ENCODE results near the gene SPOCD1. TPM values are rescaled to one million over a fixed set of nuclear protein-coding genes. Genes with fewer than 3 reads are reported as not detected.
A peak's percentile ranks its signal among the peaks of the same experiment; 100 is the strongest.

Gene SPOCD1
- polyA plus RNA-seq, 3 donors = not detected

DNA sequence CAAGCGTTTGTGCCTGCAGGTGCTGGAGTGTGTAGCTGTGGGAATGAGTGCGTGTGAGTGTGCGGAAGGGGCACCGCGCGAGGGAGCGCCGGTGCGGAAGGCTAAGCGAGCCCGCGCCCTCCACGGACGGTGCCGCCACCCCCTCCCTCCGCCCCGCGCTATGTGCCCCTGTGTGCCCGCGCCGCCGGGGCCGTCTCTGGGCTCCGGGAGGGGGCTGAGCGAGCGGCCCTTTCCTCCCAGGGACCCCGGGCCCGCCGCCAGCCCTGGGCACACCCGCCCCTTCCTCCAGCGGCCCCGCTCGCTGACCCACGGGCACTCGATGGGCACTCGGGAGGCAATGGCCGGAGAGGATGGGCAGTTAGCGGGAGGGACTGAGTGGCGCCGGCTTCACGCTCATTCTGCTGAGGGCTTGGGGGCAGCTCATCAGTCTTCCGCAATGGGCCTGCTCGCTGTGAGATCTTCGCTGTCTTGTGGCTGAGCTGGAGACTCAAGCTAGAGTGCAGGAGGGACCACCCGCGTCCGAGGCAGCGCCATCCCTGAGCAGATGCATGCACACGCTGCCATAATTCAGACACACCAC lies 43.1 kb downstream of the SPOCD1 start:
- peaks cover 74 to 89% (median 80%) of the 10 kb centered on the region in 3 donors for H3K27me3 Mint-ChIP-seq (ENCODE audit: low read depth in 3 of 3)
- Histone ChIP-seq H3K36me3 (replicated peaks in 1 of 2; ENCODE audit: control insufficient read depth in 1 of 2, insufficient read depth in 2 of 2, low read length in 2 of 2) (no peaks in the 10 kb centered on the region), H3K9me3 (replicated peaks in 1 of 2; ENCODE audit: control insufficient read depth in 1 of 2, insufficient read depth in 1 of 2, low read length in 2 of 2) (peaks cover 0 to 20% of the 10 kb centered on the region in 2 donors), H3K4me2 (replicated peaks; ENCODE audit: extremely low read depth, low read length, poor library complexity, severe bottlenecking) (no peak overlapping the region), H3K79me2 (ENCODE audit: insufficient read depth, low read length) (no peaks in the 10 kb centered on the region), H2AFZ (ENCODE audit: insufficient read depth, low read depth, low read length, poor library complexity, severe bottlenecking) (no peak overlapping the region), H3K4me3 (replicated peaks in 1 of 3; ENCODE audit: low read depth in 2 of 3, low read length in 3 of 3) (no peak overlapping the region), H3K27ac (ENCODE audit: low read depth in 1 of 2, low read length in 2 of 2) (no peak overlapping the region), H3K9ac (ENCODE audit: insufficient read depth, low read length, poor library complexity, severe bottlenecking) (no peak overlapping the region), H3K4me1 (ENCODE audit: control insufficient read depth in 1 of 2, insufficient read depth in 2 of 2, low read length in 2 of 2) (no peaks in the 10 kb centered on the region), H4K20me1 (ENCODE audit: insufficient read depth, low read length) (no peaks in the 10 kb centered on the region), H3K27me3 (ENCODE audit: control insufficient read depth in 2 of 2, insufficient read depth in 2 of 2, low read length in 2 of 2) (peaks cover 38 to 76% of the 10 kb centered on the region in 2 donors)
- H3K36me3 Mint-ChIP-seq = peaks cover 5 to 9% of the 10 kb centered on the region in 2 donors
- intact Hi-C loops (cut with micrococcal nuclease) = loop anchor here in 1 of 2 donors (2.0 kb wide), 1 partner anchor 52 kb away; no protein-coding TSS in a partner anchor
- peaks cover 0 to 16% (median 9%) of the 10 kb centered on the region in 7 donors for H3K9me3 Mint-ChIP-seq
- DNase-seq = no peak
- 7% methylated on average over 47 of the region's 49 CpGs for WGBS (ENCODE audit: insufficient coverage)
- no peak overlapping the region for H3K27ac Mint-ChIP-seq
- peak overlapping the region; percentile 51 to 89 for H3K4me3 Mint-ChIP-seq
- TF ChIP-seq, protein P1, sequence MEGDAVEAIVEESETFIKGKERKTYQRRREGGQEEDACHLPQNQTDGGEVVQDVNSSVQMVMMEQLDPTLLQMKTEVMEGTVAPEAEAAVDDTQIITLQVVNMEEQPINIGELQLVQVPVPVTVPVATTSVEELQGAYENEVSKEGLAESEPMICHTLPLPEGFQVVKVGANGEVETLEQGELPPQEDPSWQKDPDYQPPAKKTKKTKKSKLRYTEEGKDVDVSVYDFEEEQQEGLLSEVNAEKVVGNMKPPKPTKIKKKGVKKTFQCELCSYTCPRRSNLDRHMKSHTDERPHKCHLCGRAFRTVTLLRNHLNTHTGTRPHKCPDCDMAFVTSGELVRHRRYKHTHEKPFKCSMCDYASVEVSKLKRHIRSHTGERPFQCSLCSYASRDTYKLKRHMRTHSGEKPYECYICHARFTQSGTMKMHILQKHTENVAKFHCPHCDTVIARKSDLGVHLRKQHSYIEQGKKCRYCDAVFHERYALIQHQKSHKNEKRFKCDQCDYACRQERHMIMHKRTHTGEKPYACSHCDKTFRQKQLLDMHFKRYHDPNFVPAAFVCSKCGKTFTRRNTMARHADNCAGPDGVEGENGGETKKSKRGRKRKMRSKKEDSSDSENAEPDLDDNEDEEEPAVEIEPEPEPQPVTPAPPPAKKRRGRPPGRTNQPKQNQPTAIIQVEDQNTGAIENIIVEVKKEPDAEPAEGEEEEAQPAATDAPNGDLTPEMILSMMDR (IDR thresholded peaks at IDR 0.05) = no peak
- peaks cover 17% of the 10 kb centered on the region for H3K4me1 Mint-ChIP-seq

DNA sequence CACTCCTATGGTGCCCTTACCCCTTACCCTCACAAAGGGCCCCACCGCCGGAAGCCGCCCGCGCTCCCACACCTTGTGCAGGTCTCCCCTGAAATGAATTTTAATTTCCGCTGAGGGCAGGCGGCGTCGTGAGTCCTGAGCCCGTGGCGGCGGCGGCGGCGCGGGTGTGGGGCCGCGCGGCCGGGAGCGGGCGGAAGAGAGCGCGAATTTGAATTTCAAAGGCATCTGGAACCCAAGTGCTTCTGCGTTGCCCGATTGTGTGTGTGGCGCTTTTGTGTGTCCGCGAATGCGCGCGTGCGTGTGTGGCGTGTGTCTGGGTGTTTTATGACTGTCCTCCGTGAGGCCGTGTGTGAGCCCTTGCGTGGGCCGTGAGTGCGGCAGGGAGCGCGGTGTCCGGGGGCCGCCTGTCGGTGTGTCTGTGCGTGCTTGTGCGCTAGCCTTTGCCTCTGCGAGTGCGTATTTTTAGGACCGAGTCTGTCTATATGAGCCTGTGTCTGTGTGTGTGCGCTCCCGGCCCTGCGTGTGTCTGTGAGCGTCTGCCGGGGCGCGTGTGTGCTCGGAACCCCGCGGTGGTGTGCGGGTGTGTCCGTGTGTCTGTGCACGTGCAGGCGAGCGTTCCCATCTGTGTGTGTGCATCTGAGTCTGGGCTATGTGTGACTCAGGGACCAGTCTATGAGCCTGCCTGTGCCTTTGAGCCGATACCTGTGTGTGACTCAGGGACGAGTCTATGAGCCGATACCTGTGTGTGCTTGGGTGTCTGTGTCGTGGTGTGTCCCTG lies 43.7 kb downstream of the SPOCD1 start:
- DNase-seq = no peak
- TF ChIP-seq, protein P1 (IDR thresholded peaks at IDR 0.05) = no peak
- H3K79me2 ChIP-seq (ENCODE audit: insufficient read depth, low read length) = no peaks in the 10 kb centered on the region
- 2% methylated on average over 68 of the region's 68 CpGs for WGBS (ENCODE audit: insufficient coverage)
- H3K4me3 Mint-ChIP-seq = peak overlapping the region; percentile 51 to 89
- peaks cover 75 to 92% (median 85%) of the 10 kb centered on the region in 3 donors for H3K27me3 Mint-ChIP-seq (ENCODE audit: low read depth in 3 of 3)
- peaks cover 38 to 79% of the 10 kb centered on the region in 2 donors for H3K27me3 ChIP-seq (ENCODE audit: control insufficient read depth in 2 of 2, insufficient read depth in 2 of 2, low read length in 2 of 2)
- peak overlapping the region in 1 of 7 donors; percentile 50 for H3K27ac Mint-ChIP-seq
- H3K9me3 ChIP-seq (replicated peaks in 1 of 2; ENCODE audit: control insufficient read depth in 1 of 2, insufficient read depth in 1 of 2, low read length in 2 of 2) = peaks cover 0 to 20% of the 10 kb centered on the region in 2 donors
- H3K27ac ChIP-seq (ENCODE audit: low read depth in 1 of 2, low read length in 2 of 2) = no peak overlapping the region
- peaks cover 0 to 16% (median 9%) of the 10 kb centered on the region in 7 donors for H3K9me3 Mint-ChIP-seq
- no peaks in the 10 kb centered on the region for H3K4me1 ChIP-seq (ENCODE audit: control insufficient read depth in 1 of 2, insufficient read depth in 2 of 2, low read length in 2 of 2)
- H2AFZ ChIP-seq (ENCODE audit: insufficient read depth, low read depth, low read length, poor library complexity, severe bottlenecking) = no peak overlapping the region
- peaks cover 5 to 9% of the 10 kb centered on the region in 2 donors for H3K36me3 Mint-ChIP-seq
- H3K4me2 ChIP-seq (replicated peaks; ENCODE audit: extremely low read depth, low read length, poor library complexity, severe bottlenecking) = peak overlapping the region; percentile 13
- H4K20me1 ChIP-seq (ENCODE audit: insufficient read depth, low read length) = no peaks in the 10 kb centered on the region
- no peak overlapping the region for H3K9ac ChIP-seq (ENCODE audit: insufficient read depth, low read length, poor library complexity, severe bottlenecking)
- intact Hi-C loops (cut with micrococcal nuclease) = loop anchor here in 1 of 2 donors (2.0 kb wide), 1 partner anchor 51 kb away; no protein-coding TSS in a partner anchor
- no peaks in the 10 kb centered on the region for H3K36me3 ChIP-seq (replicated peaks in 1 of 2; ENCODE audit: control insufficient read depth in 1 of 2, insufficient read depth in 2 of 2, low read length in 2 of 2)
- H3K4me3 ChIP-seq (replicated peaks in 1 of 3; ENCODE audit: low read depth in 2 of 3, low read length in 3 of 3) = no peak overlapping the region
- H3K4me1 Mint-ChIP-seq = peaks cover 17% of the 10 kb centered on the region

All from CD14-positive monocyte (primary cell).